Measurements from ENCODE around the gene CAB39.

CAB39 gene
- long read RNA-seq, transcript CAB39-201 (9 exons, 3,826 nt) = major isoform, 5 of 27 reads
- long read RNA-seq, partial matches to known transcripts = 9 of 27 reads
- long read RNA-seq, other reads (novel, unspliced or antisense) = 13 of 27 reads

- DNase-seq (ENCODE audit: low read depth in 1 of 2, low spot score in 1 of 2) = peak; percentile 82 to 94
- H3K27ac ChIP-seq (replicated peaks) = peak within 1 kb of the TSS; percentile 82
- peak; percentile 39 for TF ChIP-seq CTCF (IDR thresholded peaks at IDR 0.05; ENCODE audit: insufficient read depth, low read length)
- TF ChIP-seq GABPA (IDR thresholded peaks at IDR 0.05; ENCODE audit: low read depth) = peak; percentile 27; the same call in 1 of the 2 replicates
- TF ChIP-seq SPI1 (IDR thresholded peaks at IDR 0.05; ENCODE audit: borderline replicate concordance, low read depth) = peak; percentile 100
- no peak for TF ChIP-seq REST (IDR thresholded peaks at IDR 0.05; ENCODE audit: insufficient replicate concordance, low read depth)
- peak; percentile 65 for TF ChIP-seq POLR2AphosphoS5 (IDR thresholded peaks at IDR 0.05; ENCODE audit: low read depth)
- peak within 1 kb of the TSS; percentile 84 for H3K4me3 ChIP-seq (replicated peaks; ENCODE audit: insufficient read depth, low read length)
- no peaks in the 10 kb centered on the region for H3K27me3 ChIP-seq (ENCODE audit: insufficient read depth, poor library complexity, severe bottlenecking)
These were observed at the start of gene CAB39 for GRCh38 chr2:230712443-230713330. Gene CAB39, plus strand, starts transcription at chr2:230712842. Its CDS starts 47,160 bp downstream, at chr2:230760002.

GRCh38 chr2:230664128-230664527, 48.5 kb upstream of the CAB39 start:
- DNase-seq (ENCODE audit: low read depth in 1 of 2, low spot score in 1 of 2) = no peak
- Histone ChIP-seq H3K27me3 (ENCODE audit: insufficient read depth, poor library complexity, severe bottlenecking) (no peaks in the 10 kb centered on the region), H3K27ac (replicated peaks) (no peak overlapping the region), H3K4me3 (replicated peaks; ENCODE audit: insufficient read depth, low read length) (no peak overlapping the region)
- no peak for TF ChIP-seq CTCF (IDR thresholded peaks at IDR 0.05; ENCODE audit: insufficient read depth, low read length)
- no peak for TF ChIP-seq REST (IDR thresholded peaks at IDR 0.05; ENCODE audit: insufficient replicate concordance, low read depth)
- no peak for TF ChIP-seq POLR2AphosphoS5 (IDR thresholded peaks at IDR 0.05; ENCODE audit: low read depth)
- TF ChIP-seq GABPA (IDR thresholded peaks at IDR 0.05; ENCODE audit: low read depth) = no peak
- TF ChIP-seq SPI1 (IDR thresholded peaks at IDR 0.05; ENCODE audit: borderline replicate concordance, low read depth) = no peak

GRCh38 chr2:230664844-230665243, 47.8 kb upstream of the CAB39 start:
- Histone ChIP-seq H3K4me3 (replicated peaks; ENCODE audit: insufficient read depth, low read length) (no peak overlapping the region), H3K27me3 (ENCODE audit: insufficient read depth, poor library complexity, severe bottlenecking) (no peaks in the 10 kb centered on the region)

More at GRCh38 chr2:230664844-230665243, 47.8 kb upstream of the CAB39 start:
- no peak for DNase-seq (ENCODE audit: low read depth in 1 of 2, low spot score in 1 of 2)
- no peak for TF ChIP-seq SPI1 (IDR thresholded peaks at IDR 0.05; ENCODE audit: borderline replicate concordance, low read depth)
- TF ChIP-seq GABPA (IDR thresholded peaks at IDR 0.05; ENCODE audit: low read depth) = no peak
- no peak for TF ChIP-seq REST (IDR thresholded peaks at IDR 0.05; ENCODE audit: insufficient replicate concordance, low read depth)
- no peak for TF ChIP-seq CTCF (IDR thresholded peaks at IDR 0.05; ENCODE audit: insufficient read depth, low read length)
- no peak for TF ChIP-seq POLR2AphosphoS5 (IDR thresholded peaks at IDR 0.05; ENCODE audit: low read depth)
- no peak overlapping the region for H3K27ac ChIP-seq (replicated peaks)
